IPS-18c (cell line): ENCODE data around the gene TSSK2.

ENCODE experiments used
- H3K4me3 ChIP-seq: 2 replicates; pipeline ENCODE4 v1.7.0; 2013; ENCODE audit warnings: low read depth, mild to moderate bottlenecking, low read length, moderate library complexity; ENCODE audit not compliant: insufficient read depth
- H3K9me3 ChIP-seq: one replicate; pipeline ENCODE4 v1.6.1; 2013; ENCODE audit warnings: mild to moderate bottlenecking, low read length, moderate library complexity; ENCODE audit not compliant: control insufficient read depth, insufficient read depth

TSSK2 gene

DNA sequence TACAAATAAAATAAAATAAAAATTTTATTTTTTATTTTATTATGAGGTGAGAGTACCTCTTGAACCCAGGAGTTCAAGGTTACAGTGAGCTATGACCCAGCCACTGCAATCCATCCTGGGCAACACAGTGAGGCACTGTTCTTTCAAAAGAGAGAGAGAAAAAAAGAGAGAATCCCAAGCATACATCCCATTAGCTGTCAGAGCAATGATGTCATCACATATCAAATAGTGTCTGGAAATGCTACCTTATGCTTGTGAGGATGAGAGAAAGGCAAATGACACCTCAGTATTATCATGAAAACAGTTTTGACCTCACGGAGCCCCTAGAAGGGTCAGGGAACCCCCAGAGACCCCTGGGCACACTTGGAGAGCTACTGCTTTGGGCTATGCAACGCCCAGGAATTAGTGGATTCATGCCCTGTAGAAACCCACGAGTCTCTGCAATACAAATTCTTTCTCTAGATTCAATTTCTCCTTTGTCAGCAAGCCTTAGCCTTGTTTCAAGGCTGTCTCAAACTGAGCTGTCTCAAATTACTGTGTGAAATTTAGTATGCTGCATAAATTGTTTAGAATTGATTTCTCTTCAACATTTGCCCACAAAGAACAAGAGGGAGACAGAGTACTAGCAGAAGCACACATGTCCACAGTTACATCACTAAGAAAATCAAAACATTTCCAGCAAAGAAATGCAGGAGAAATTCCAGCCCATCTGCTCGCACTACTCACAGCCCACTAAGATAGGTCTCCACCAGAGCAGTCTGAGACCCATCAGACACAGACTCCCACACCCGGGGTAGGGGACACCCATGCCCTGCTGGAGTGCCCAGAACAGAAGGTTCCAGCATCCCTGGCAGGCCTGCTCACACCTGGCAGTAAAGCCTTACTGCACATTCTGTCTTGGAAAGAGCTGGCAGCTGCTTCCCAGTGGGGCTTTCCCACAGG is 27.0 kb upstream of the TSSK2 start:
- H3K4me3 ChIP-seq: no peak overlapping the region
- peaks cover 5% of the 10 kb centered on the region for H3K9me3 ChIP-seq

DNA sequence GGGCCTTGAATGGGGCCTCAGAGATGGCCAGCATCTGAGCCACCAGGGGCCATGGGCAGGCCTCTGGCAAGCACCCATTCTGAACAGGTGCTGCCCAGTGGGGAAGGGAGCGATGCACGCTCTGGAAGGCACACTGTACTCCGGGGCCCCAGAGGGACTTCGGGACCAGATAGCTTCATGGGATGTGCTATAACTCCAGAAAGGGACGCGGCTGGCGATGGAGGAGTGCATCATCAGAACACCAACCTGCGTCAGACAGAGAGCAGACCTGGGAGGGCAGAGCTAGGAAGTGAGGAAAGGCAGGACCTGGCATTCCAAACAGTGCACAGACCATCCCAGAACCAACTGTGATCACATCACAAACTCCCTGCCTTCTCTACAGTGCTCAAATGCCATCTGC is 25.7 kb upstream of the TSSK2 start:
- no peak overlapping the region for H3K4me3 ChIP-seq
- peaks cover 5% of the 10 kb centered on the region for H3K9me3 ChIP-seq

DNA sequence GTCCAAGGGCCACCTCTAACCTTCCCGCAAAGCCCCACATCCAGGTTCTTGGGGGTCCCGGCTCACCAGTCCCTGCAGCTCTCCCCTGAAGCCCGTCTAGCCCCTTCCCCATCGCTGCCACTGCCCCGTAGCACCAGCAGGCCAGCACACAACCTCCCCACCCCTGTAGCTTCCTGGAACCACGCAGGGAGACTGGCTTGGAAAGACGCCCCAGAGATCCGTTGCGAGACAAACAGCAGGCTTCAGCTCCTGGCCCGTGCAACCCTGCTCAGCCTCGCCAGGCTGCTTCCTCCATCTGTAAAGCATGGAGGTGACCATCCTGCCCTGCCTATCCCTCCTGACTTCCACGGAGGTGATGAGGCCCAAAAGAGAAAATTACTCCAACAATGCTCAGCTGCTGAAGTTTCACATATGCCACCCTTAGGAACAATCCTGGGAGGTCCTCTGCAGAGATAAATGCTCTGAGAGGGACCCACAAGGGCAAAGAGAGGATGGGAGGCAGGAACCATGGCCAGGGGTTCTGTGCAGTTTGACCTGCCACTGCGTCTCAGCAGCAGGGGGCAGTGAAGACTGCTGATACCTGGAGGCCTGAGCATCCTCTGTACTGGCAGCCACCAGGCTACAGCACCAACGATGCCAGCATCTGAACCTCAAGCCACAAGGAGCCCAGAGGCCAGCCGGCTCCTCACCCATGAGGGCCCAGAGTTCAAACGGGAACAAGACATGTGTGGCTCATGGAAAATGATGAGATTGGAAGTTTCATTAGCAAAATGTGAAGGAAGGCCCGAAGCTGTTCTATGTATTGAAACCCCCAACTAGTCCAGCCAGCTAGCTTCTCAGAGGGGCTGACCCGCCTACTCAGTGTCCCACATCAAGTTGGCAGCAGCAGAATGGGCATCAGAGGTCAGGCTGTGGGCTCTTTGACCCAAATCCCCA is 25.0 kb upstream of the TSSK2 start:
- peaks cover under 1% of the 10 kb centered on the region for H3K9me3 ChIP-seq
- H3K4me3 ChIP-seq: no peak overlapping the region

DNA sequence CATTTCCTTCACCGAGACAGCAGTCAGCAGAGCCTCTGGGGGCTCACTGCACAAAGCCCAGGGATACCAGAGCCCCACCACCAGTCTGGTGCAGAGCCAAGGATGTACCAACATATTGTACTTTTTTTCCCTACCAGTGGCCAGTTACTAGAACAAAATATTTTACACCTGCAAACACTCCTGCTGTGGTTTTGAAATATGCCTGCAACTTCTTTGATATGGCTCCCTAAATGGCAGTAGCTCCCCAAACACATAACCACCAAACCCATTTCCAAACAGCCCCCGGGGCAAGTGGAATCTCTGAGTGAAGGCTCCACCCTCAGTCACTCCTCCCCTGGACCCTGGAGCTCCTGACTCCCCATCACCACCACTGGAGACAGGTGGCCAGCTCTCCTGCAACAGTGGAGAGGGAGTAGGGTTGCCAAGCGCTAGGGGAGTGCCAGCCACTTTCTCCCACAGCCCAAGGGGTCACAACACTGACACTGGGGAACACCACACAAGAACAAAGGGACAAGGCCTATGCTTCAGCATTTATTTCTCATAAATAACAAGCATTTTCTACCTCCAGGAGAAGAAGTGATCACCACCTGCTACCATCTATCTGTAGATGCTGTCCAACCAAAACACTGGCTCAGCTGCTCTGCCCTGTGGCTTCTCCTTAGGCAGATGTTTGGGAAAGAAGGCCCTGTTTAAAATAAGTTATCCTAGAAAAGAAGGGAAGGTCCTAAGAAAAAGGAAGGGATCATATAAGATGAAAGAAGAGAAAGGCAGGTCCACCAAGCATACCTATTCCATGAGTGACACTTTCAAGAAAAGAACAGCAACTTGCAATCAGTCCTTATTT is 24.0 kb upstream of the TSSK2 start:
- no peak overlapping the region for H3K4me3 ChIP-seq
- H3K9me3 ChIP-seq: no peaks in the 10 kb centered on the region

DNA sequence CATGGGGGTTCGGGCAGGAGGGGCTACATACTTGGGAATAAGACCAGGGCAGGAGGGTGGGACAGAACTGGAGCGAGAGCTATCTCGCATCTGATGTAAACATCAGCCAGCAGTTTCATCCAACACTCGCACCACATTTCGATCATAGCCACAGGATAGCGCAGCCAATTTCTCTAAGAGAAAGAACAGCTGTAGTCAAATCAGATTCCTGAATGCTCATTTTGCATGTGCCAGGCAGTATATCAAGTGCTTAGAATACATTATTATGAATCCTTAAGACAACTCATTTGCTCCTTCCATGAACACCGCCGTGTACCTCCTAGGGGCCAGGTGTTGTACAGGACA is 23.4 kb upstream of the TSSK2 start:
- Histone ChIP-seq H3K4me3 (no peak overlapping the region), H3K9me3 (no peaks in the 10 kb centered on the region)

DNA sequence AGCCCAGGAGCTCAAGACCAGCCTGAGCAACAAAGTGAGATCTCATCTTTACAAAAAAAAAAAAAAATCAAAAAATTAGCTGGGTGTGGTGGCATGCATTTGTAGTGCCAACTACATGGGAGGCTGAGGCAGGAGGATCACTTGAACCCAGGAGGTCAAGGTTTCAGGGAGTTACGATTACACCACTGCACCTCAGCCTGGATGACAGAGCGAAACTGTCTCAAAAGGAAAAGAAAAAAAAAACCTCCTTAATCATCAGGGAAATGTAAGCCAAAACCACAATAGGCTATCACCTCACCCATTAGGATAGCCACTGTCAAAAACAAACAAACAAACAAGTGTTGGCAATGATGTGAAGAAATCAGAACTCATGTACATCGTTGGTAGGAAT is 22.3 kb upstream of the TSSK2 start:
- no peak overlapping the region for H3K4me3 ChIP-seq
- H3K9me3 ChIP-seq: no peaks in the 10 kb centered on the region

DNA sequence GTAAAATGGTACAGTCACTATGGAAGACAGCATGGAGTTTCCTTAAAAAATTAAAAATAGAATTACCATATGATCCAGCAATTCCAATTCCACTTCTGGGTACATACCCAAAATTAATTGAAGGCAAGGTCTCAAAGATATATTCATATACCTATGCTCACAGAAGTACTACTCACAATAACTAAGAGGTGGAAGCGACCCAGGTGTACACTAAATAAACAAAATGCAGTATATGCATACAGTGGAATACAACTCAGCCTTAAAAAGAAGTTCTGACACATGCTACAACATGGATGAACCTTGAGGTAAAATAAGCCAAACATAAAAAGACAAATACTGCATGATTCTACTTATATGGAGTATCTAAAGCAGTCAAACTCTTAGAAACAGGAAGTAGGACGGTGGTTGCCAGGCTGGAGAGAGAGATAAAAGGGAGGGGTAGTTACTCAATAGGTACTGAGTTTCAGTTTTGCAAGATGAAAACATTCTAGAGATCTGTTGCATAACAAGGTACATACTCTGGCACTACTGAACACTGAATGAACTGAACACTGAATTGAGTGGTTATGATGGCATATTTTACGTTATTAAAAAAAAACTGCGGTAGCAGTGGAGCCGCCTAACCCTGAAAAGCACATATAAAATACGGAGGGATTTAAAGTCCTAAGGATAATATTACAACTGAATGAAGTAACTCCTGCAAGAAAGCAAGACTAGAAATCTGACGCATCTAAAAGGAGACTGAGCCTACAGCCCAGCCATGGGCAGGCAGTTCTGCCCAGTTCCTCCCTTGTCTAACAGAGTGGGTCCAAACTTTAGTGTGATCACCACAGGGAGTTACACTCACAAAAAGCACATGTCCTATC is 21.7 kb upstream of the TSSK2 start:
- Histone ChIP-seq H3K9me3 (no peaks in the 10 kb centered on the region), H3K4me3 (no peak overlapping the region)

DNA sequence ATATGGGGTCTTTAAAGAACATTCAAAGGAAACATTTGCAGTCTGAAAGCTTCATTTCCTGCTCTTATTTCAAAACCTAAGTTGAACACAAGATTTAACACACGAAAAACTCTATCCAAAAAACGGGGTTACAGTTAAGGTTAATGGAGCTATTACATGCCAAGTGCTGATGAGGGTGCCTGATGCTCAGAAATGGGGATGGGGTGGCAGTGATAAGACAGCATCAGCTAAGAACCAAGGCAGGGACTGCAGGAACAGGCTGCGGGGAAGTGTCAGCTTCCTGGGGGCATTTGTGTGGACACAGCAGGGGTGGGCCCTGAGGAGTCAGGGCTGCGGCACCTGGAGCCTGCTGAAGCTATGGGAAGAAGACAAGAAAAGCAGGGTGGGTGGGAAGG is 21.0 kb upstream of the TSSK2 start:
- H3K9me3 ChIP-seq: no peaks in the 10 kb centered on the region
- no peak overlapping the region for H3K4me3 ChIP-seq

DNA sequence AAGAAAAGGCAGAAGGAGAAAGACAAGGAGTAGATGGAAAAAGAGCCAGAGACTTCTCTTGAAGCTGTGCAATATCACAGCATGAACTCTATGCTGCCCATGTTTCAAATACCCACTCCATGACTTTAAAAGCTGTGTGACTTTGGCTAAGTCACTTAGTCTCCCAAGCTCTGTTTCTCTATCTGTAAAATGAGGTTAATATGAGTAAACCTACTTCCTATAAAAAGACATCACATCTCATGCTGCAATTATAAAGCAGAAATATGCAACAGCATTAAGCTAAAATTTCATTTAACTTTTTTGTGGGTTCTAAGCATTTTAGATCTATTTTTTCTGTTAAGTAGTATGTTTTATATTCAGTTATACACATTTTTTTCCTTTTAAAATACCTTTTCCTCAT is 20.5 kb upstream of the TSSK2 start:
- Histone ChIP-seq H3K9me3 (no peaks in the 10 kb centered on the region), H3K4me3 (no peak overlapping the region)

DNA sequence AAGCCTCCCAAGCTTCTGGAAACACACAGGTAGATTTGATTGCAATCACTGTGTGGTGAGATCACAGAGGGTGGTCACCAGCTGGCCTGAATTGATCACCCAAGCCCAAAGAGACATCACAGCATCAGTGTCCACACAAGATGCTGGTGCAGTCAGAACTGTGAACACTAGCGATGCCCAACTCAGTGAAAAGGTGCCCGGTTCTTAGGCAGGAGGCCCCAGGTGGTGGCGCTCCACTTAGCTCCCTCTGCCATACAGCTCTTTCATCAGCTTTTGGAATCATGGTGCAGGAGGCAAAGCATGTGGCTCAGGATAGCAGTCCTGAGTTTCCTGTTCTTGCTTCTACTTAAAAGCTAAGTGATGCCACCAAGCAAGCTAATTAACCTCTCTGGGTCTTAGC is 20.0 kb upstream of the TSSK2 start:
- Histone ChIP-seq H3K4me3 (no peak overlapping the region), H3K9me3 (no peaks in the 10 kb centered on the region)

DNA sequence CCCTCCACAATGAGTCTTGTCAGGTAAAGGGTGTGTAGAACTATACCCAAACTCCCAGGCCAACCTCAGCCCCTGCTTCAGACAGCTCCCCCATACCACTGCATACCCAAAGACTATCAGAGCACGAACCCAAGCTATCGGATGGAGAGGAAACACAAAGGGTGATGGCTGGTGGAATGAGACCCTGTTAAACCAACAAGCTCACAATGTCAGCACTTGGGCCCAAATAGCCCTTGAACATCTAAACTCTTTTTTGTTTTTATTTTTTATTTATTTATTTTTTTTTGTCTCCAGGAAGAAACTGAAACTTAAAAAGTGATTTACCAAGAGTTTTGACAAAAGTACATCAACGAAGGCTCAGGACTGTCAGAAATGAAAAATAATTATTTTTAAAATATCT is 19.5 kb upstream of the TSSK2 start:
- no peak overlapping the region for H3K4me3 ChIP-seq
- H3K9me3 ChIP-seq: no peaks in the 10 kb centered on the region

DNA sequence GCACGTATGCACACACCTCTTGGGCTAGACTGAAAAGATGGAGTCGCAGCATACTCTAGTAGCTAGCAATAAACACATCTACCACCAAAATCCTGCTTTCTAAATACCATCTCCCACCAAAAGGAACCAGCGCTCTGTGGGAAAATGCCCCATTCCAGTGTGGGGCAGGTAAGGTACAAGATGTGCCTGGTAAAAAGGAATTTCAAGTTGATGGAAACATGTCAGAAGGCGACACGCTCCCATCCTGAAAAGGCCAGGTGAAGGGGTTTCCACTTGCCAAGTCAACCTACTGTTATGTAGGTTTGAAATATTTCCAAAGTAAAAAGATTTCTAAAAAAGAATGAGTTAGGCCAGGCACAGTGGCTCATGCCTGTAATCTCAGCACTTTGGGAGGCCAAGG is 17.7 kb upstream of the TSSK2 start:
- no peak overlapping the region for H3K4me3 ChIP-seq
- H3K9me3 ChIP-seq: no peaks in the 10 kb centered on the region

DNA sequence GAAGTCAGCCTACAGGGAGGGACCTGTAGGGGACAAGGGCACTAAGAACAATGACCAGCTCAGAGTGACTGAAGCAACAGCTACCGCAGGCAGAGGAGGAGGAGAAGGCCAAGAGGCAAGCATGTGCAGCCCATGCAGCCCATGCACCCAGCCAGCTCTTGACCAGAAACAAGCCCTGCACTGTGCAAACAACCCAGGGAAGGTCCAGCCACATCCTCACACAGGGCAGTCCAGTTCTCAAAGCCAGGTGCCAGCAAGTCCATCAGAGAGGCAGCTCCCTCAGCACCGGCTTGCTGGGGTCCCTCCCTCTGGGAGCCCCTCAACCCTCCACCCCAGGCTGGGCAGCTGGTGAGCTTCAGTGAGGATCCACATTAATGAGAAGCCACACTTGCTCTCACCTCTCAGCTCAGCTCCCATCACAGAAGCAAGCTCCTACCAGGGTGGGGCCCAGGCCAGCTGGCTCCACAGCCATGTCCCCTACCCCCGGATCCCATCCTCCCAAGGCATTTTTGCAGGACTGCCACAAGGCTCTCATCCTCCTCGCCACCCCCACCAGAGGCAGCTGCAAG is 16.0 kb upstream of the TSSK2 start:
- Histone ChIP-seq H3K9me3 (no peaks in the 10 kb centered on the region), H3K4me3 (no peak overlapping the region)

DNA sequence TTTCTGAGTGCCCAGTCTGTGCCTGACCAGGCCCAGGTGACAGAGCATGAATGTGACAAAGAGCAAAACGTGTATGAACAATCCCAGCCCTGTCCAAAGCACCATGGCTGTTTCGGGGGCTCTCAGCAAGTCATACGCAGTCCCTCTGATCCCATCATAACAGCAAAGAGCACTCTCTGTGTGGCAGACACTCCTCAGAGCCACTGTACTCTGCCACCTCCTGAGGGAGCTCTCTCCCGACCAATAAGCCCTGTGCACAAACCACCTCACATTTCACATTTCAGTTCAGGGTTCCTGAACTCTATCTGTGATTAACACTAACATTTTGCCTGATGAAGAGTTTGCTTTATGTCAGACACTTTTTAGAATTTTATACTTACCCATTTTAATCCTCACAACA is 15.5 kb upstream of the TSSK2 start:
- no peak overlapping the region for H3K4me3 ChIP-seq
- no peaks in the 10 kb centered on the region for H3K9me3 ChIP-seq

DNA sequence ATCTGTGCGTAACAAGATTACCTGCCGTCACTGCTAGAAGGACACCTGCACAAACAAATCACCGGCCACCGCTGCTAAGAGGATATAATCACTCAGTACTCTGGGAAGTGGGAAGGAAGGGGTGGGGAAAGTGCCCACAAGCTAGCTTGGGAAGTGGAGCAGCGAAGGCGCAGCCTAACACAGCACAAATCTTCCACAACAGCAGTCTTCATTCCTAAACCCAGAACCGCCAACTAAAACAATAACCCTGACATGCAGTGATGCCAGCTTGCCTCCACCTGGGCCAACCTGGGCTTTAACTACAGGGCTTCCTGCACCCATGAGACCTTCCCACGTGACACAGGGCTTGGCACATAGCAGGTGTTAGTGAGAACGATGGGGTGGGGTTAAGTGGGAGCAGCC is 14.0 kb upstream of the TSSK2 start:
- no peak overlapping the region for H3K4me3 ChIP-seq

DNA sequence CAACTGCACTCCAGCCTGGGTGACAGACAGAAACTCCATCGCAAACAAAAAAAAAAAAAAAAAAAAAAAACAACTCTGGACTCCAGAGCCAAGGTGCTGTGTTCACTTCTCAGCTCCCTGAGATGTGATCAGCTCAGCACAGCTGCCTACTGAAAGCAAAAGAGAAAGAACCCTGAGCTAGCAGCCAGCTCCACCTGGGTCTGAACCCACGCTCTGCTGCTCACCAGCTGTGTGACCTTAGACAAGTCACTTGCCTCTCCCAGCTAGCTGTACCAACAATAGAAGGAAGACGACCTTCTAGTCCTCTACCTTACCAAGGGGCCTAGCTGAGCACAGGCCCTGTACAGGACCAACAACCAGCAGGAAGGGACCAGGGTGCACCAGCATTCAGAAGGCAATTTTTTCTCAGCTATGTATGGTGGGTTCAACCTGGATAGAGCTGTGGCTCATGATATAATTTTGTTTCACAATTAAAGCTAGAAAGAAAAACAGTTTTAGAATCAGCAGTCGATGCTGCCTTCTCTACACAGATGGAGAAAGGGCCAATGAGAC is 12.7 kb upstream of the TSSK2 start:
- Histone ChIP-seq H3K4me3 (no peak overlapping the region), H3K9me3 (no peaks in the 10 kb centered on the region)

More for the DNA sequence above, 14.0 kb upstream of the TSSK2 start:
- no peaks in the 10 kb centered on the region for H3K9me3 ChIP-seq
